PC-9 (cell line): ENCODE results near the gene HSPA4. TPM values are rescaled to one million over a fixed set of nuclear protein-coding genes. Genes with fewer than 3 reads are reported as not detected.

ENCODE experiments used
- BruUV-seq: library from RNA; stranded (reverse); fragments of 400-500 nt; replicated peaks from 2 replicates; lab custom pipeline; 2021; lab: Mats Ljungman, UMichigan
- CTCF ChIA-PET: fragments of 300-600 bp; sonication (Branson Sonifier 250); formaldehyde crosslinking; loops from one replicate; lab custom pipeline; 2022; ENCODE audit warnings: antibody characterized with exemption; lab: Charles Lee
- POLR2A ChIA-PET: fragments of 300-600 bp; sonication (Branson Sonifier 250); formaldehyde crosslinking; loops from one replicate; lab custom pipeline; 2022; ENCODE audit warnings: antibody characterized with exemption; ENCODE audit not compliant: unreplicated experiment; lab: Charles Lee
- DNase-seq, 2 experiments: peaks; one replicate each; pipeline versions ENCODE4 v3.0.0 to v3.0.0-alpha.2; 2015 to 2022; ENCODE audit warnings: mixed read lengths in 1 of 2
- H2AFZ ChIP-seq: fragments of 200-600 bp; sonication (generic); 2 replicates; pipeline ENCODE4 v1.8.1; 2017; ENCODE audit warnings: antibody characterized with exemption
- H3F3A ChIP-seq: fragments of 200-600 bp; sonication (generic); 2 replicates; pipeline ENCODE4 v1.8.1; 2017; ENCODE audit warnings: antibody characterized with exemption, mild to moderate bottlenecking, low read depth; ENCODE audit not compliant: insufficient read depth
- H3K27ac ChIP-seq: fragments of 200-600 bp; sonication (generic); 2 replicates; pipeline ENCODE4 v1.6.1; 2016; ENCODE audit warnings: mixed run types
- H3K27me3 ChIP-seq: fragments of 200-600 bp; sonication (generic); 2 replicates; pipeline ENCODE4 v1.6.1; 2016; ENCODE audit warnings: low read depth, mixed run types; ENCODE audit not compliant: insufficient read depth
- H3K36me3 ChIP-seq: fragments of 200-600 bp; sonication (generic); 2 replicates; pipeline ENCODE4 v1.6.1; 2016; ENCODE audit warnings: low read depth, mixed run types
- H3K4me1 ChIP-seq: fragments of 200-600 bp; sonication (generic); replicated peaks from 2 replicates; pipeline ENCODE4 v1.6.1; 2016; ENCODE audit warnings: mixed run types; ENCODE audit not compliant: insufficient read depth
- H3K4me2 ChIP-seq: fragments of 200-600 bp; sonication (generic); 2 replicates; pipeline ENCODE4 v1.6.1; 2017; ENCODE audit warnings: mixed run types
- H3K4me3 ChIP-seq: fragments of 200-600 bp; sonication (generic); 2 replicates; pipeline ENCODE4 v1.6.1; 2016; ENCODE audit warnings: mixed run types
- H3K79me2 ChIP-seq: fragments of 200-600 bp; sonication (generic); 2 replicates; pipeline ENCODE4 v1.6.1; 2017; ENCODE audit warnings: low read depth, mixed run types
- H3K9me2 ChIP-seq: fragments of 200-600 bp; sonication (generic); 2 replicates; pipeline ENCODE4 v1.8.1; 2017; ENCODE audit warnings: mild to moderate bottlenecking; ENCODE audit not compliant: insufficient read depth
- H3K9me3 ChIP-seq: fragments of 200-600 bp; sonication (generic); 2 replicates; pipeline ENCODE4 v1.8.1; 2016; ENCODE audit warnings: low read depth; ENCODE audit not compliant: insufficient read depth
- H4K20me1 ChIP-seq: fragments of 200-600 bp; sonication (generic); 2 replicates; pipeline ENCODE4 v1.8.1; 2017; ENCODE audit not compliant: insufficient read depth
- CTCF ChIP-seq: fragments of 200-600 bp; sonication (generic); conservative IDR thresholded peaks from 2 replicates; pipeline ENCODE4 v1.6.1; 2017; ENCODE audit warnings: mixed run types, antibody characterized with exemption, mild to moderate bottlenecking, moderate library complexity
- EZH2 ChIP-seq: fragments of 200-600 bp; sonication (generic); IDR thresholded peaks from 2 replicates; pipeline ENCODE4 v1.8.0; 2017; ENCODE audit warnings: antibody characterized with exemption, low read depth
- intact Hi-C: fragments of 100-400 bp; cut with micrococcal nuclease; formaldehyde crosslinking; loops from one replicate; pipeline ENCODE4 v1.10.0; 2022; ENCODE audit not compliant: unreplicated experiment
- total RNA-seq: library from RNA; stranded (reverse); gene quantifications from 2 replicates; pipeline ENCODE4 v1.2.3, GENCODE V29; 2021

Gene HSPA4
- total RNA-seq, 1 experiment from 2014 or later, result 140 TPM

- intact Hi-C loops, result no loop called here
- no TSS peak for BruUV-seq
- H4K20me1 ChIP-seq, result no peaks in the 10 kb centered on the region
Observed at GRCh38 chr5:133140311-133140710, 88.5 kb downstream of the HSPA4 start.

GRCh38 chr5:133141746-133142145 lies 89.9 kb downstream of the HSPA4 start:
- ChIA-PET CTCF (no interaction called here), POLR2A (no interaction called here)
- no peaks in the 10 kb centered on the region for H3K4me1 ChIP-seq
- H3K79me2 ChIP-seq, result no peaks in the 10 kb centered on the region
- H3K9me3 ChIP-seq, result no peaks in the 10 kb centered on the region
- no peaks in the 10 kb centered on the region for H3K9me2 ChIP-seq
- no peak overlapping the region for H3K4me3 ChIP-seq
- no TSS peak for BruUV-seq
- H4K20me1 ChIP-seq, result no peaks in the 10 kb centered on the region
- no peak overlapping the region for H2AFZ ChIP-seq
- no peak for TF ChIP-seq CTCF
- H3K27me3 ChIP-seq, result no peaks in the 10 kb centered on the region
- intact Hi-C loops, result no loop called here
- no peak overlapping the region for H3K4me2 ChIP-seq
- no peaks in the 10 kb centered on the region for H3K36me3 ChIP-seq
- no peaks in the 10 kb centered on the region for H3F3A ChIP-seq
- no peak for DNase-seq
- no peak overlapping the region for H3K27ac ChIP-seq

More at GRCh38 chr5:133140311-133140710, 88.5 kb downstream of the HSPA4 start:
- H3K27ac ChIP-seq, result no peak overlapping the region
- ChIA-PET CTCF (no interaction called here), POLR2A (no interaction called here)
- no peak overlapping the region for H3K4me2 ChIP-seq
- no peaks in the 10 kb centered on the region for H3K36me3 ChIP-seq
- no peaks in the 10 kb centered on the region for H3K9me2 ChIP-seq
- no peak overlapping the region for H2AFZ ChIP-seq
- no peaks in the 10 kb centered on the region for H3K27me3 ChIP-seq
- no peaks in the 10 kb centered on the region for H3K79me2 ChIP-seq
- H3F3A ChIP-seq, result no peaks in the 10 kb centered on the region
- DNase-seq, result no peak
- no peak overlapping the region for H3K4me3 ChIP-seq
- TF ChIP-seq CTCF (no peak), EZH2 (no peak)
- H3K9me3 ChIP-seq, result no peaks in the 10 kb centered on the region
- H3K4me1 ChIP-seq, result no peaks in the 10 kb centered on the region

- Histone ChIP-seq H3K4me3 (no peak overlapping the region), H3K36me3 (no peaks in the 10 kb centered on the region), H3K27me3 (no peaks in the 10 kb centered on the region), H3K9me2 (no peaks in the 10 kb centered on the region), H4K20me1 (no peaks in the 10 kb centered on the region), H3K79me2 (no peaks in the 10 kb centered on the region), H3F3A (no peaks in the 10 kb centered on the region), H2AFZ (no peak overlapping the region), H3K9me3 (no peaks in the 10 kb centered on the region), H3K27ac (no peak overlapping the region), H3K4me2 (no peak overlapping the region), H3K4me1 (no peaks in the 10 kb centered on the region)
- no peak for TF ChIP-seq CTCF
- TF ChIP-seq EZH2, result no peak
- no peak for DNase-seq
- POLR2A ChIA-PET, result no interaction called here
- intact Hi-C loops, result no loop called here
- BruUV-seq, result no TSS peak
- CTCF ChIA-PET, result no interaction called here
Observed at GRCh38 chr5:133142782-133143181, 91.0 kb downstream of the HSPA4 start.
